ENCODE results near the gene HIKESHI.

HIKESHI gene, protein sequence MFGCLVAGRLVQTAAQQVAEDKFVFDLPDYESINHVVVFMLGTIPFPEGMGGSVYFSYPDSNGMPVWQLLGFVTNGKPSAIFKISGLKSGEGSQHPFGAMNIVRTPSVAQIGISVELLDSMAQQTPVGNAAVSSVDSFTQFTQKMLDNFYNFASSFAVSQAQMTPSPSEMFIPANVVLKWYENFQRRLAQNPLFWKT

DNA sequence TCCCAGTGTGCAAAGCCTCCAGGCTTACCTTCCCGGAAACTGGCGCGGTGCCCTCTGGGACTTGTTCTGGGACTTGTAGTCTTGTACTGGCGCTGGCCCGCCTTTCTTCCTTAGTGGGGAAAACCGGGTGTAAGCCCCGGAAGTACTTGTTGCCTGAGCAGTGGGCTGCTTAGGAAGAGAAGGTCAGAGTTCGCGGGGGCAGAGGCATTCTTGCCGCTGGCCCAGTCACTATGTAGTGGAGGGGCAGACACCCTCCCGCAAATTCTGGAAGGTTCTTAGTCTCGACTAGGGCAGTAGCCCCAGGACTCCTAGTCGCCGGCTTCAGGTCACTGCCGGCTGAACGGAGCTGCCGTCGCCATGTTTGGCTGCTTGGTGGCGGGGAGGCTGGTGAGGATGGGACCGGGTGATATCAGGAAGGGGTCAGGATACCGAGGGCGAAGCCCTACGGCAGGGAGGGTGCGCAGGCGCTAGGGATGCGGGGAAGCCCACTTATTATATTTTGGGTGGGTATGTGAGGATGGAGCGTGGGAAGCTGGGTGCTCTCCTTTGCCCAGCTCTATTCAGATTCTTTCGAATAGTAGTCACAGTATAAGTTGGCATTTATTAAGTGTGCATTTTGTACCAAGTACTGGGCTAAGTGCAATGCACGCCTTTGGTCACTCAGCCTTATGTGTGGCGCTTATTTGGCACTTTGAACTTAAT lies at the start of gene HIKESHI:
TSS of gene HIKESHI (plus strand) at position 149 of the 702 bp plus-strand sequence. CDS start at position 358, 209 bp downstream.
- DNase-seq, result peak; percentile 96 to 98

- no peak for DNase-seq
Observed at GRCh38 chr11:86255896-86256295, 46.1 kb upstream of the HIKESHI start.

DNA sequence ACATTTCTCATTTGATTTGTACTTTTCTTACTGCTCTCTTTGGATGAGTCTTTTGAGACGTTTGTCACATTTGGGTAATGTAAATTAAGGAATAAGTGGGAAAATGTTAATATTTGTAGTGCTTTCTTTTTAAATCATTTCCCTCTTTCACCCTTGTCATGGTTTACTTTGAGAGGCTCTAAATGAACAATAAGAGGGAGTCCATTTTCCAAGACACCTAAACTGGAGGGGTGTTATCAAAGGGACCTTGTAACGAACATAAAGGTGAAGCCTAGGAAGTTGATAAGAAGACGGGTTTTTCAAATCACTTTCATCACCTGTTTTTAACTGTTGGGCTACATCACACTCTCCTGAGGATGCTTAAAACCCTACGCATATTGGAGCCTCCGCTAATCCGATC lies 45.4 kb upstream of the HIKESHI start:
- DNase-seq, result no peak

- DNase-seq, result no peak
Observed at GRCh38 chr11:86257446-86257845, 44.6 kb upstream of the HIKESHI start.

GRCh38 chr11:86259730-86260129 lies 42.3 kb upstream of the HIKESHI start:
- no peak for DNase-seq

- DNase-seq, result no peak
Observed at GRCh38 chr11:86261328-86261727, 40.7 kb upstream of the HIKESHI start.

- no peak for DNase-seq
Observed at GRCh38 chr11:86262387-86262786, 39.7 kb upstream of the HIKESHI start.

GRCh38 chr11:86264649-86265048 lies 37.4 kb upstream of the HIKESHI start:
- DNase-seq, result no peak

DNA sequence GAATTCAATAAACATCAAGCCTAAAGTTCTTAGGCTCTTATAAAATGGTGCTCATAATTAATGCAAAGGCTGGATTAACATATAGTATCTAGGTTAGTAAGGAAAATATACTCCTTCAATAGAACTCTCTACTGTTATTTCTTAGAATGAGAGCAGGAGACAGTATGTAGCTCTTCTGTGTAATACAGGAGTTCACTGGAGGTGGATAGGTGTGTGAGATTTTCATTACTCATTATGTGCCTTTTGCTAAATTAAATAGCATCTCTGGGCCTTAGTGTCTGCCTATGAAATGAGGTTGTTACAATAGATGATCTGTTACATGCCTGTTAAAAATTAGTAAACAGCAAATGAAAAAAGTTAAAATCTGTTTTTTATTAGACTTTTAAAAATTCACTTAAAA lies 36.8 kb upstream of the HIKESHI start:
- DNase-seq, result no peak

- no peak for DNase-seq
Observed at GRCh38 chr11:86269645-86270044, 32.4 kb upstream of the HIKESHI start.

GRCh38 chr11:86274503-86274902 lies 27.5 kb upstream of the HIKESHI start:
- DNase-seq, result no peak

GRCh38 chr11:86274999-86275398 lies 27.0 kb upstream of the HIKESHI start:
- no peak for DNase-seq

DNA sequence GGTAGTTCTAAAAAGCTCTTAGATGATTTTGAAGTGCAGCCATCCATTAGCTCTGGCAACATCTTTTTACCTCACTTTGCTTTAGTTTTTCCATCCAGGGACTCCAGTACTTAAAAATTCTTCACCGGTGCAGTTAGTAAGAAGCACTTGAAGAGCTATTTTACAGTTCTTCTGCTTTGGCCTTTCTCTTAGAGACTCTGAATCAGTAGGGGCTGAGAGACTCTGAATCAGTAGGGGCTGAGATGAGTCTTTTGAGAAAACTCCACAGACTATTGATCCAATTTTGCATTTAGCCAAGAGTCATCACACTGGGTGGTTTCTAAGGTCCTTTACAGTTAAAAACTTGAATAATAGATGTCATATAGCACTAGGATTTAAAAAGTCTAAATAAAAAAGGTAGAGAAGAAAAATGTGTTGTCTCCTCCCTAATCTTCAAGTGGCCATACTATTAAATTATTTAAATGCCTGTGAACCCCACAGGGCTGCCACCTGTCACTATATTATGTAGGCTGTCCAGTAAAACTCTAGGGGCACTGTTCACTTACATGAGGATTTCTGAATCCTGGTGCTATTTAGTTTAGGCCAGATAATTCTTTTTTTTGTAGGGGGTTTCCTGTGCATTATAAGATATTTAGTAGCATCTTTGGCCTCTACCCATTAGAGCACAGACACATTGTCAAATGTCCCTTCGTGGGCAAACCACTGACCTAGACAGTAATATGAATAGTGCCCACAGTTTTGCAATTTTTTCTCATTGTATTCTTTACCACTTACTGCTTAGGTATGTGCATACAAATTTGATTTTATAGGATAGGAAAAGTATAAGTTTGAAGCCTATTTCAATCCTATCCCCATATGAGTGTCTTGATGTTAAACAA lies 26.3 kb upstream of the HIKESHI start:
- DNase-seq, result no peak

- DNase-seq, result no peak
Observed at GRCh38 chr11:86277741-86278140, 24.3 kb upstream of the HIKESHI start.

DNA sequence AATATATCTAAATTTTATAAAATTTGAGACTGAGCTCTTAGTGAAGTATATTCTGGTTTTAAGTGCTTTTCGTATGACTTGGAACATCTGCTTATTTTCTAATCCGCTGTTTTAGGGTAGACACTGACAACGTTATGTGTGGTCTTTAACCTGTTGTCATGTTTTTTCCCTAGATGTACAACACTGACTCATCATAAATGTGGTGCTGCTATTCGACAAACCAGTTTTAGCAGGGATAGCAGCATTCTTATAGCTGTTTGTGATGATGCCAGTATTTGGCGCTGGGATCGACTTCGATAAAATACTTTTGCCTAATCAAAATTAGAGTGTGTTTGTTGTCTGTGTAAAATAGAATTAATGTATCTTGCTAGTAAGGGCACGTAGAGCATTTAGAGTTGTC lies 23.8 kb upstream of the HIKESHI start:
- no peak for DNase-seq

DNA sequence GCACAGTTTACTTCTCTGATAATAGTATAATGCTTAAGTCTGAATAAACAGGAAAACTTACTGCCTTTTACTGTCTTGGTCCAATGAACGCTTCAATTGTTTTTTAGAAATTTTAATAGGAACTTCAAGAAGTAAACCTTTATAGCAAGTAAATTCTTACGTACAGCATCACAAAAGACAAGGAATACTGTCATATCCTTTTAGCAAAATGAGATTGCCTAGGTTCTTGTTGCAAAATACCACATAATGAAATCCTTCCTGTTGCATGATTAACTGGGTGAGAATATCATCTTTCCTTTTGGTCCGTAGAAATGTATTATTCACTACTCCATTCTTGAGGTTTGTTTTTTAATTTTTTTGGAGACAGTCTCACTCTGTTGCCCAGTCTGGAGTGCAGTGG lies 22.3 kb upstream of the HIKESHI start:
- no peak for DNase-seq

DNA sequence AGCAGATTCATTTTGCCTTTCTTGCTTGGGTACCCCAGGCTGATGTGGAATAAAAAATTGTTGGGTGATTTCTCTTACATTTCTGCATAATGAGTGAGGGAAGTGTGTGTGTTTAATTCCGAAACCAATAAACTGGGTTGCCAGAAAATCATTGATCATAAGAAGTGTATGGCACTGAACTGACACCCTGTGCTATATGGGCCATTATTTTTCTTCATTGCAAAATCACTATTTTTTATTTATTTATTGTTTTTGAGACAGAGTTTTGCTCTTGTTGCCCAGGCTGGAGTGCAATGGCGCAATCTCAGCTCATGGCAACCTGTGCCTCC lies 14.6 kb upstream of the HIKESHI start:
- no peak for DNase-seq

- peak; percentile 53 to 60 for DNase-seq
Observed at GRCh38 chr11:86288776-86289507, 13.1 kb upstream of the HIKESHI start.

DNA sequence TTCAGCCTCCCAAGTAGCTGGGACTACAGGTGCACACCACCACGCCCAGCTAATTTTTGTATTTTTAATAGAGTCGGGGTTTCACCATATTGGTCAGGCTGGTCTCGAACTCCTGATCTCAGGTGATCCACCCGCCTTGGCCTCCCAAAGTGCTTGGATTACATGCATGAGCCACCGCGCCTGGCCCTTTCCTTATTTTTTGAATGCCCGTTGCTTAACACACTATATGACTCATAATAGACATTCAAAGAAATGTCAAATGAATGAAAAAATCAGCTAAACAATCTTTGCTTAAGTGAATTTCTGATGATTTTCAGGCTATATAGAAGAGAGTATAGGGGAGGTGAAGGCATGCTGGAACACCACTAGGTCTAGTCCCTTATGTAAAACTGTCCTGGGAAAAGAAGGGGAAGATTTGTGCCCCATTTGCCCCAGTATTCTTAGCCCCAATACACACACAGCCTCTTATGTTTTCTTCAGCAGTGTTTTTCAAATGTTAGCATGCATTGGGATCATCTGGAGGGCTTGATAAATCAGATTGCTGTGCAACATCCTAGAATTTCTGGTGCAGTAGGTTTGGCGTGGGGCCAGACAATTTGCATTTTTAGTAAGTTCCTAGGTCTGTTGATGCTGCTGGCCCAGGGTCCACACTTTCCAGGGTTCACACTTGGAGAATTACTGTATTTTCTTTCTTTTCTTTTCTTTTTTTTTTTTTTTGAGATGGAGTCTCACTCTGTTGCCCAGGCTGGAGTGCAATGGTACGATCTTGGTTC lies 12.3 kb upstream of the HIKESHI start:
- DNase-seq, result peak in 1 of 2 experiments; percentile 46

GRCh38 chr11:86291466-86292262 lies 10.4 kb upstream of the HIKESHI start:
- DNase-seq, result peak; percentile 79 to 86

DNA sequence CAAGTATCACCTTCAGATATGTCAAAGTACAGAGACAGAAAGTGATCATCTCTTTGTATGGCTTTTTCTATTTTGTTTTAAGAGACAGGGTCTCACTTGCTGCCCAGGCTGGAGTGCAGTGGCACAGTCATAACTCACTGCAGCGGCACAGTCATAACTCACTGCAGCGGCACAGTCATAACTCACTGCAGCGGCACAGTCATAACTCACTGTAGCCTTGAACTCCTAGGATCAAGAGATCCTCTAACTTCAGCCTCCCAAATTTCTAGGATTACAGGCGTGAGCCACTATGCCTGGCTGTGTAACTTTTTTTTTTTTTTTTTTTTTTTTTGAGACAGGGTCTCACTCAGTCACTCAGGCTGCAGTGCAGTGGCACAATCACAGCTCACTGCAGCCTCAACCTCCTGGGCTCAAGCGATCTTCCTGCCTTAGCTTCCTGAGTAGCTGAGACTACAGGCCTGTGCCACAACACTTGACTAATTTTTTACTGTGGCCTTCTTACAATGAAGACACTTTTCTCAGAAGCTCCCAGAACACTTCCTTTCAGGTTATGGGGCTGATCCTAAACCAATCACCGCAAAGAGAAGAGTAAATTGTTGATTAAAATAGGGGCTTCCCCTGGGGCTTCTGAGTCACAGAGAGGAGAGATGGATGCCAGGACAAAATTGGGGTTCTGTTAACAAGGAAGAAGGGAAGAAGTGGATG lies 9.0 kb upstream of the HIKESHI start:
- peak; percentile 59 to 71 for DNase-seq
